ENCODE data around the gene RHBDL3.

GRCh38 chr17:32235588-32235987, 30.0 kb upstream of the RHBDL3 start:
- no peak for TF ChIP-seq CTCF (IDR thresholded peaks at IDR 0.05; ENCODE audit: insufficient read depth, low read length, poor library complexity, severe bottlenecking)
- TF ChIP-seq EZH2phosphoT487 (conservative IDR thresholded peaks at IDR 0.05; ENCODE audit: low read length) = no peak

All from SU-DHL-6 (cell line).